HEK293 (cell line): ENCODE data around the gene KCNMB2.

Experiments used
- CTCF ChIP-seq: fragments of 450-650 bp; formaldehyde crosslinking; IDR thresholded peaks from 2 replicates; pipeline ENCODE4 v1.5.1; 2016; ENCODE audit warnings: missing biosample characterization, missing genetic modification characterization
- ZFP41 ChIP-seq: fragments of 450-650 bp; formaldehyde crosslinking; IDR thresholded peaks from 2 replicates; pipeline ENCODE4 v1.5.1; 2016; ENCODE audit warnings: missing biosample characterization, missing genetic modification characterization, borderline replicate concordance
- ZNF121 ChIP-seq: fragments of 450-650 bp; formaldehyde crosslinking; IDR thresholded peaks from 2 replicates; pipeline ENCODE4 v1.5.1; 2016; ENCODE audit warnings: missing biosample characterization, missing genetic modification characterization
- ZNF19 ChIP-seq: fragments of 450-650 bp; formaldehyde crosslinking; IDR thresholded peaks from 2 replicates; pipeline ENCODE4; 2016; ENCODE audit warnings: missing biosample characterization, missing genetic modification characterization, low read depth
- ZNF302 ChIP-seq: fragments of 450-650 bp; formaldehyde crosslinking; IDR thresholded peaks from 2 replicates; pipeline ENCODE4 v1.5.1; 2016; ENCODE audit warnings: missing biosample characterization, missing genetic modification characterization, low read depth

GRCh38 chr3:178777718-178778411 is 241.6 kb downstream of the KCNMB2 start:
- no peak for TF ChIP-seq ZNF19 (tag by site-specific recombination)
- TF ChIP-seq ZFP41 (tag by site-specific recombination) = no peak
- no peak for TF ChIP-seq CTCF (tag by site-specific recombination)
- no peak for TF ChIP-seq ZNF121 (tag by site-specific recombination)
- TF ChIP-seq ZNF302 (tag by site-specific recombination) = no peak
